KOPT-K1 (cell line): Measurements from ENCODE around the gene KIF26B.

Source experiments
- H3K27ac ChIP-seq: fragments of 200-600 bp; sonication (generic); 2 replicates; pipeline ENCODE4 v1.5.1; 2016; ENCODE audit warnings: antibody characterized with exemption, mild to moderate bottlenecking, low read depth, low read length; ENCODE audit not compliant: poor library complexity, severe bottlenecking
- H3K36me3 ChIP-seq: fragments of 200-600 bp; sonication (generic); 2 replicates; pipeline ENCODE4 v1.5.1; 2017; ENCODE audit warnings: antibody characterized with exemption, mild to moderate bottlenecking, low read length, moderate library complexity; ENCODE audit not compliant: insufficient read depth
- H3K9me3 ChIP-seq: fragments of 200-600 bp; sonication (generic); 2 replicates; pipeline ENCODE4 v1.5.1; 2017; ENCODE audit warnings: antibody characterized with exemption, low read length, mild to moderate bottlenecking; ENCODE audit not compliant: insufficient read depth, poor library complexity, severe bottlenecking

Gene KIF26B

GRCh38 chr1:245173446-245174211, 18.8 kb downstream of the KIF26B start:
- H3K27ac ChIP-seq: no peak overlapping the region
- H3K9me3 ChIP-seq: no peaks in the 10 kb centered on the region
- H3K36me3 ChIP-seq: no peaks in the 10 kb centered on the region

GRCh38 chr1:245177071-245177900, 22.5 kb downstream of the KIF26B start:
- no peaks in the 10 kb centered on the region for H3K36me3 ChIP-seq
- H3K9me3 ChIP-seq: no peaks in the 10 kb centered on the region
- no peak overlapping the region for H3K27ac ChIP-seq

GRCh38 chr1:245179706-245180105, 24.9 kb downstream of the KIF26B start:
- no peak overlapping the region for H3K27ac ChIP-seq

GRCh38 chr1:245180496-245181157, 25.8 kb downstream of the KIF26B start:
- H3K27ac ChIP-seq: peak overlapping the region; percentile 6
- no peaks in the 10 kb centered on the region for H3K9me3 ChIP-seq
- H3K36me3 ChIP-seq: no peaks in the 10 kb centered on the region

More at GRCh38 chr1:245179706-245180105, 24.9 kb downstream of the KIF26B start:
- Histone ChIP-seq H3K9me3 (no peaks in the 10 kb centered on the region), H3K36me3 (no peaks in the 10 kb centered on the region)

GRCh38 chr1:245181158-245181517, 26.4 kb downstream of the KIF26B start:
- Histone ChIP-seq H3K9me3 (no peaks in the 10 kb centered on the region), H3K36me3 (no peaks in the 10 kb centered on the region), H3K27ac (peak overlapping the region; percentile 6)

- no peaks in the 10 kb centered on the region for H3K36me3 ChIP-seq
Observed at GRCh38 chr1:245182028-245182427, 27.2 kb downstream of the KIF26B start.

GRCh38 chr1:245183429-245183828, 28.6 kb downstream of the KIF26B start:
- Histone ChIP-seq H3K27ac (no peak overlapping the region), H3K9me3 (no peaks in the 10 kb centered on the region), H3K36me3 (no peaks in the 10 kb centered on the region)

More at GRCh38 chr1:245182028-245182427, 27.2 kb downstream of the KIF26B start:
- Histone ChIP-seq H3K9me3 (no peaks in the 10 kb centered on the region), H3K27ac (no peak overlapping the region)

GRCh38 chr1:245184779-245185178, 30.0 kb downstream of the KIF26B start:
- Histone ChIP-seq H3K36me3 (no peaks in the 10 kb centered on the region), H3K9me3 (no peaks in the 10 kb centered on the region), H3K27ac (no peak overlapping the region)

- Histone ChIP-seq H3K27ac (no peak overlapping the region), H3K36me3 (no peaks in the 10 kb centered on the region)
Observed at GRCh38 chr1:245188403-245188802, 33.6 kb downstream of the KIF26B start.

GRCh38 chr1:245195398-245195797, 40.6 kb downstream of the KIF26B start:
- no peaks in the 10 kb centered on the region for H3K9me3 ChIP-seq
- no peak overlapping the region for H3K27ac ChIP-seq
- H3K36me3 ChIP-seq: no peaks in the 10 kb centered on the region

More at GRCh38 chr1:245188403-245188802, 33.6 kb downstream of the KIF26B start:
- H3K9me3 ChIP-seq: no peaks in the 10 kb centered on the region

GRCh38 chr1:245197121-245197520, 42.3 kb downstream of the KIF26B start:
- H3K36me3 ChIP-seq: no peaks in the 10 kb centered on the region
- H3K9me3 ChIP-seq: no peaks in the 10 kb centered on the region
- H3K27ac ChIP-seq: no peak overlapping the region

- Histone ChIP-seq H3K36me3 (no peaks in the 10 kb centered on the region), H3K27ac (no peak overlapping the region), H3K9me3 (no peaks in the 10 kb centered on the region)
Observed at GRCh38 chr1:245197911-245198379, 43.2 kb downstream of the KIF26B start.

GRCh38 chr1:245198748-245199516, 44.1 kb downstream of the KIF26B start:
- H3K36me3 ChIP-seq: no peaks in the 10 kb centered on the region
- H3K9me3 ChIP-seq: no peaks in the 10 kb centered on the region
- H3K27ac ChIP-seq: no peak overlapping the region

- H3K36me3 ChIP-seq: no peaks in the 10 kb centered on the region
- no peaks in the 10 kb centered on the region for H3K9me3 ChIP-seq
- H3K27ac ChIP-seq: no peak overlapping the region
Observed at GRCh38 chr1:245200146-245200545, 45.4 kb downstream of the KIF26B start.
